ENCODE data around the gene CALCR.

CALCR gene

GRCh38 chr7:93574646-93575554 lies at the start of gene CALCR:
Gene CALCR (minus strand): TSS chr7:93574724. CDS start chr7:93486981, 87,743 bp downstream.
- TF ChIP-seq GATA2 (IDR thresholded peaks at IDR 0.05; ENCODE audit: low read depth, low read length) (no peak), GATA3 (IDR thresholded peaks at IDR 0.05; ENCODE audit: low read depth, low read length) (no peak)

- TF ChIP-seq GATA2 (IDR thresholded peaks at IDR 0.05; ENCODE audit: low read depth, low read length) (no peak), GATA3 (IDR thresholded peaks at IDR 0.05; ENCODE audit: low read depth, low read length) (no peak)
Measured at GRCh38 chr7:93623816-93624215, 49.3 kb upstream of the CALCR start.

- TF ChIP-seq GATA3 (IDR thresholded peaks at IDR 0.05; ENCODE audit: low read depth, low read length) = no peak
- 0 out of 2 replicates have a peak, but pooled peaks have one; percentile 26 for TF ChIP-seq GATA2 (IDR thresholded peaks at IDR 0.05; ENCODE audit: low read depth, low read length)
Measured at GRCh38 chr7:93622036-93623033, 47.8 kb upstream of the CALCR start.

GRCh38 chr7:93620864-93621263 lies 46.3 kb upstream of the CALCR start:
- no peak for TF ChIP-seq GATA2 (IDR thresholded peaks at IDR 0.05; ENCODE audit: low read depth, low read length)
- TF ChIP-seq GATA3 (IDR thresholded peaks at IDR 0.05; ENCODE audit: low read depth, low read length) = no peak

GRCh38 chr7:93620057-93620456 lies 45.5 kb upstream of the CALCR start:
- TF ChIP-seq GATA2 (IDR thresholded peaks at IDR 0.05; ENCODE audit: low read depth, low read length) (no peak), GATA3 (IDR thresholded peaks at IDR 0.05; ENCODE audit: low read depth, low read length) (no peak)

GRCh38 chr7:93601363-93601762 lies 26.8 kb upstream of the CALCR start:
- TF ChIP-seq GATA2 (IDR thresholded peaks at IDR 0.05; ENCODE audit: low read depth, low read length) (no peak), GATA3 (IDR thresholded peaks at IDR 0.05; ENCODE audit: low read depth, low read length) (no peak)

GRCh38 chr7:93594250-93594649 lies 19.7 kb upstream of the CALCR start:
- TF ChIP-seq GATA2 (IDR thresholded peaks at IDR 0.05; ENCODE audit: low read depth, low read length) (no peak), GATA3 (IDR thresholded peaks at IDR 0.05; ENCODE audit: low read depth, low read length) (no peak)

GRCh38 chr7:93592588-93593266 lies 18.2 kb upstream of the CALCR start:
- TF ChIP-seq GATA3 (IDR thresholded peaks at IDR 0.05; ENCODE audit: low read depth, low read length) = no peak
- TF ChIP-seq GATA2 (IDR thresholded peaks at IDR 0.05; ENCODE audit: low read depth, low read length) = no peak

- TF ChIP-seq GATA3 (IDR thresholded peaks at IDR 0.05; ENCODE audit: low read depth, low read length) (no peak), GATA2 (IDR thresholded peaks at IDR 0.05; ENCODE audit: low read depth, low read length) (no peak)
Measured at GRCh38 chr7:93579431-93579830, 4.9 kb upstream of the CALCR start.

GRCh38 chr7:93578762-93579161 lies 4.2 kb upstream of the CALCR start:
- TF ChIP-seq GATA3 (IDR thresholded peaks at IDR 0.05; ENCODE audit: low read depth, low read length) = no peak
- TF ChIP-seq GATA2 (IDR thresholded peaks at IDR 0.05; ENCODE audit: low read depth, low read length) = no peak

GRCh38 chr7:93575555-93576399 lies 1.3 kb upstream of the CALCR start:
- TF ChIP-seq GATA2 (IDR thresholded peaks at IDR 0.05; ENCODE audit: low read depth, low read length) (no peak), GATA3 (IDR thresholded peaks at IDR 0.05; ENCODE audit: low read depth, low read length) (no peak)

- TF ChIP-seq GATA3 (IDR thresholded peaks at IDR 0.05; ENCODE audit: low read depth, low read length) (no peak), GATA2 (IDR thresholded peaks at IDR 0.05; ENCODE audit: low read depth, low read length) (no peak)
Measured at GRCh38 chr7:93574269-93574645, 267 bp downstream of the CALCR start.

GRCh38 chr7:93569189-93569588 lies 5.3 kb downstream of the CALCR start:
- TF ChIP-seq GATA2 (IDR thresholded peaks at IDR 0.05; ENCODE audit: low read depth, low read length) (no peak), GATA3 (IDR thresholded peaks at IDR 0.05; ENCODE audit: low read depth, low read length) (no peak)
